22Rv1 (cell line): ENCODE measurements around the gene MMP7.

Experiments used
- CTCF ChIP-seq: fragments of 450-650 bp; IDR thresholded peaks from 2 replicates; pipeline ENCODE4 v1.5.1; 2017; ENCODE audit warnings: mild to moderate bottlenecking
- ZFX ChIP-seq: fragments of 450-650 bp; IDR thresholded peaks from 2 replicates; pipeline ENCODE4 v1.6.1; 2017; ENCODE audit warnings: antibody characterized with exemption, borderline replicate concordance

GRCh38 chr11:102517670-102518069, 12.9 kb downstream of the MMP7 start:
- no peak for TF ChIP-seq CTCF
- TF ChIP-seq ZFX, result no peak
